ENCODE results near the gene CCDC28B.
A peak's percentile ranks its signal among the peaks of the same experiment; 100 is the strongest.

The CCDC28B gene

GRCh38 chr1:32194984-32195383 is 5.4 kb upstream of the CCDC28B start:
- no peak for DNase-seq (ENCODE audit: low read depth, low spot score)

GRCh38 chr1:32195531-32195930 is 4.9 kb upstream of the CCDC28B start:
- DNase-seq (ENCODE audit: low read depth, low spot score): no peak

GRCh38 chr1:32195972-32196823 is 4.2 kb upstream of the CCDC28B start:
- no peak for DNase-seq (ENCODE audit: low read depth, low spot score)

- DNase-seq (ENCODE audit: low read depth, low spot score): no peak
Measured at GRCh38 chr1:32197074-32197473, 3.3 kb upstream of the CCDC28B start.

GRCh38 chr1:32197837-32198236 is 2.6 kb upstream of the CCDC28B start:
- no peak for DNase-seq (ENCODE audit: low read depth, low spot score)

- no peak for DNase-seq (ENCODE audit: low read depth, low spot score)
Measured at GRCh38 chr1:32198237-32199042, 2.0 kb upstream of the CCDC28B start.

GRCh38 chr1:32199043-32199716 is 1.2 kb upstream of the CCDC28B start:
- no peak for DNase-seq (ENCODE audit: low read depth, low spot score)

GRCh38 chr1:32199717-32200072 is 700 bp upstream of the CCDC28B start:
- no peak for DNase-seq (ENCODE audit: low read depth, low spot score)

- DNase-seq (ENCODE audit: low read depth, low spot score): no peak
Measured at GRCh38 chr1:32201011-32201855, 838 bp downstream of the CCDC28B start.

- no peak for DNase-seq (ENCODE audit: low read depth, low spot score)
Measured at GRCh38 chr1:32204943-32205361, 4.6 kb downstream of the CCDC28B start.

- peak; percentile 45 for DNase-seq (ENCODE audit: low read depth, low spot score)
Measured at GRCh38 chr1:32205401-32206370, 5.3 kb downstream of the CCDC28B start, which contains the start of gene IQCC. Gene IQCC, plus strand, starts transcription at chr1:32205671. Its CDS starts 11 bp downstream, at chr1:32205682.

GRCh38 chr1:32208469-32208868 is 8.1 kb downstream of the CCDC28B start:
- DNase-seq (ENCODE audit: low read depth, low spot score): no peak

GRCh38 chr1:32208891-32209328 is 8.5 kb downstream of the CCDC28B start, which contains the start of gene DCDC2B:
Gene DCDC2B, plus strand, starts transcription at chr1:32209089. Its CDS starts 5 bp downstream, at chr1:32209094.
- DNase-seq (ENCODE audit: low read depth, low spot score): no peak

GRCh38 chr1:32215629-32216480 is 15.5 kb downstream of the CCDC28B start:
- DNase-seq (ENCODE audit: low read depth, low spot score): no peak

- DNase-seq (ENCODE audit: low read depth, low spot score): no peak
Measured at GRCh38 chr1:32216566-32216965, 16.2 kb downstream of the CCDC28B start.

- no peak for DNase-seq (ENCODE audit: low read depth, low spot score)
Measured at GRCh38 chr1:32219022-32219421, 18.6 kb downstream of the CCDC28B start.

- no peak for DNase-seq (ENCODE audit: low read depth, low spot score)
Measured at GRCh38 chr1:32220746-32221580, 20.6 kb downstream of the CCDC28B start.

GRCh38 chr1:32221581-32221979 is 21.2 kb downstream of the CCDC28B start:
- no peak for DNase-seq (ENCODE audit: low read depth, low spot score)

All from smooth muscle cell of the brain vasculature (primary cell).